ENCODE measurements around the gene PSD2. TPM values are rescaled to one million over a fixed set of nuclear protein-coding genes. Genes with fewer than 3 reads are reported as not detected.

The PSD2 gene
- total RNA-seq, 2 donors from 2014 or later: not detected

GRCh38 chr5:139814191-139814601 lies 18.6 kb downstream of the PSD2 start:
- DNase-seq: no peak
- Mint-ChIP-seq H3K4me1 (ENCODE audit: low read depth) (no peaks in the 10 kb centered on the region), H3K27ac (no peak overlapping the region), H3K4me3 (no peak overlapping the region), H3K36me3 (ENCODE audit: insufficient read depth in 2 of 2) (peaks cover 0 to 3% of the 10 kb centered on the region in 2 donors), H3K27me3 (ENCODE audit: low read depth) (no peaks in the 10 kb centered on the region), H3K9me3 (peaks cover 2% of the 10 kb centered on the region in 2 donors)
- ATAC-seq (replicated peaks in 1 of 2): no peak

GRCh38 chr5:139814704-139815280 lies 19.2 kb downstream of the PSD2 start:
- peaks cover 4% of the 10 kb centered on the region for H3K27me3 Mint-ChIP-seq (ENCODE audit: low read depth)
- DNase-seq: no peak
- H3K27ac Mint-ChIP-seq: no peak overlapping the region
- no peaks in the 10 kb centered on the region for H3K4me1 Mint-ChIP-seq (ENCODE audit: low read depth)
- peaks cover 0 to 3% of the 10 kb centered on the region in 2 donors for H3K36me3 Mint-ChIP-seq (ENCODE audit: insufficient read depth in 2 of 2)
- H3K9me3 Mint-ChIP-seq: peaks cover 2 to 8% of the 10 kb centered on the region in 2 donors
- no peak overlapping the region for H3K4me3 Mint-ChIP-seq
- ATAC-seq (replicated peaks in 1 of 2): no peak

GRCh38 chr5:139816566-139816965 lies 21.0 kb downstream of the PSD2 start:
- H3K27ac Mint-ChIP-seq: no peak overlapping the region

GRCh38 chr5:139817362-139817761 lies 21.8 kb downstream of the PSD2 start:
- Mint-ChIP-seq H3K4me3 (no peak overlapping the region), H3K27me3 (ENCODE audit: low read depth) (peaks cover 6% of the 10 kb centered on the region), H3K9me3 (peaks cover 2 to 8% of the 10 kb centered on the region in 2 donors), H3K36me3 (ENCODE audit: insufficient read depth in 2 of 2) (peaks cover 0 to 3% of the 10 kb centered on the region in 2 donors), H3K4me1 (ENCODE audit: low read depth) (no peaks in the 10 kb centered on the region), H3K27ac (no peak overlapping the region)
- DNase-seq (no peak), ATAC-seq (replicated peaks in 1 of 2) (no peak)

More at GRCh38 chr5:139816566-139816965, 21.0 kb downstream of the PSD2 start:
- no peaks in the 10 kb centered on the region for H3K4me1 Mint-ChIP-seq (ENCODE audit: low read depth)
- H3K27me3 Mint-ChIP-seq (ENCODE audit: low read depth): peaks cover 6% of the 10 kb centered on the region
- H3K4me3 Mint-ChIP-seq: no peak overlapping the region
- no peak for DNase-seq
- peaks cover 2 to 8% of the 10 kb centered on the region in 2 donors for H3K9me3 Mint-ChIP-seq
- no peak for ATAC-seq (replicated peaks in 1 of 2)
- peaks cover 0 to 3% of the 10 kb centered on the region in 2 donors for H3K36me3 Mint-ChIP-seq (ENCODE audit: insufficient read depth in 2 of 2)

- Mint-ChIP-seq H3K36me3 (ENCODE audit: insufficient read depth in 2 of 2) (peaks cover 0 to 3% of the 10 kb centered on the region in 2 donors), H3K4me3 (no peak overlapping the region), H3K4me1 (ENCODE audit: low read depth) (no peaks in the 10 kb centered on the region), H3K27me3 (ENCODE audit: low read depth) (peaks cover 6% of the 10 kb centered on the region), H3K27ac (no peak overlapping the region), H3K9me3 (peaks cover 2 to 8% of the 10 kb centered on the region in 2 donors)
- DNase-seq (no peak), ATAC-seq (replicated peaks in 1 of 2) (no peak)
Observed at GRCh38 chr5:139817970-139818369, 22.4 kb downstream of the PSD2 start.

GRCh38 chr5:139820130-139820529 lies 24.5 kb downstream of the PSD2 start:
- peaks cover 2 to 8% of the 10 kb centered on the region in 2 donors for H3K9me3 Mint-ChIP-seq
- H3K4me1 Mint-ChIP-seq (ENCODE audit: low read depth): no peaks in the 10 kb centered on the region
- H3K36me3 Mint-ChIP-seq (ENCODE audit: insufficient read depth in 2 of 2): peaks cover 0 to 3% of the 10 kb centered on the region in 2 donors
- no peak overlapping the region for H3K4me3 Mint-ChIP-seq
- DNase-seq (no peak), ATAC-seq (replicated peaks in 1 of 2) (no peak)
- no peak overlapping the region for H3K27ac Mint-ChIP-seq
- peaks cover 6% of the 10 kb centered on the region for H3K27me3 Mint-ChIP-seq (ENCODE audit: low read depth)

- DNase-seq (no peak), ATAC-seq (replicated peaks in 1 of 2) (no peak)
- Mint-ChIP-seq H3K36me3 (ENCODE audit: insufficient read depth in 2 of 2) (peaks cover 0 to 3% of the 10 kb centered on the region in 2 donors), H3K27ac (no peak overlapping the region), H3K9me3 (peaks cover 2 to 8% of the 10 kb centered on the region in 2 donors), H3K27me3 (ENCODE audit: low read depth) (peaks cover 6% of the 10 kb centered on the region), H3K4me1 (ENCODE audit: low read depth) (no peaks in the 10 kb centered on the region), H3K4me3 (no peak overlapping the region)
Observed at GRCh38 chr5:139820606-139821005, 25.0 kb downstream of the PSD2 start.

- Mint-ChIP-seq H3K9me3 (peaks cover 2 to 8% of the 10 kb centered on the region in 2 donors), H3K4me3 (no peak overlapping the region), H3K4me1 (ENCODE audit: low read depth) (no peaks in the 10 kb centered on the region), H3K36me3 (ENCODE audit: insufficient read depth in 2 of 2) (peaks cover 0 to 3% of the 10 kb centered on the region in 2 donors), H3K27ac (no peak overlapping the region), H3K27me3 (ENCODE audit: low read depth) (peaks cover 6% of the 10 kb centered on the region)
- ATAC-seq (replicated peaks in 1 of 2) (no peak), DNase-seq (no peak)
Observed at GRCh38 chr5:139821806-139822552, 26.4 kb downstream of the PSD2 start.

- Mint-ChIP-seq H3K4me3 (no peak overlapping the region), H3K27me3 (ENCODE audit: low read depth) (peaks cover 6% of the 10 kb centered on the region), H3K9me3 (peaks cover 2 to 8% of the 10 kb centered on the region in 2 donors), H3K36me3 (ENCODE audit: insufficient read depth in 2 of 2) (peaks cover 0 to 3% of the 10 kb centered on the region in 2 donors), H3K27ac (no peak overlapping the region), H3K4me1 (ENCODE audit: low read depth) (no peaks in the 10 kb centered on the region)
- no peak for ATAC-seq (replicated peaks in 1 of 2)
- no peak for DNase-seq
Observed at GRCh38 chr5:139822553-139823425, 27.2 kb downstream of the PSD2 start.

GRCh38 chr5:139823757-139824355 lies 28.2 kb downstream of the PSD2 start:
- Mint-ChIP-seq H3K27ac (no peak overlapping the region), H3K4me3 (no peak overlapping the region), H3K9me3 (peaks cover under 1 to 7% of the 10 kb centered on the region in 2 donors), H3K36me3 (ENCODE audit: insufficient read depth in 2 of 2) (peaks cover 0 to 1% of the 10 kb centered on the region in 2 donors), H3K27me3 (ENCODE audit: low read depth) (peaks cover 6% of the 10 kb centered on the region), H3K4me1 (ENCODE audit: low read depth) (no peaks in the 10 kb centered on the region)
- DNase-seq (no peak), ATAC-seq (replicated peaks in 1 of 2) (no peak)

- Mint-ChIP-seq H3K27me3 (ENCODE audit: low read depth) (peaks cover 2% of the 10 kb centered on the region), H3K4me1 (ENCODE audit: low read depth) (no peaks in the 10 kb centered on the region), H3K9me3 (no peaks in the 10 kb centered on the region), H3K36me3 (ENCODE audit: insufficient read depth in 2 of 2) (no peaks in the 10 kb centered on the region), H3K4me3 (no peak overlapping the region), H3K27ac (no peak overlapping the region)
- ATAC-seq (replicated peaks in 1 of 2) (no peak), DNase-seq (no peak)
Observed at GRCh38 chr5:139825690-139826089, 30.1 kb downstream of the PSD2 start.

GRCh38 chr5:139828207-139828895 lies 32.7 kb downstream of the PSD2 start:
- no peaks in the 10 kb centered on the region for H3K4me1 Mint-ChIP-seq (ENCODE audit: low read depth)
- no peak overlapping the region for H3K4me3 Mint-ChIP-seq
- ATAC-seq (replicated peaks in 1 of 2) (no peak), DNase-seq (no peak)
- no peaks in the 10 kb centered on the region for H3K36me3 Mint-ChIP-seq (ENCODE audit: insufficient read depth in 2 of 2)
- H3K9me3 Mint-ChIP-seq: no peaks in the 10 kb centered on the region
- H3K27ac Mint-ChIP-seq: no peak overlapping the region
- H3K27me3 Mint-ChIP-seq (ENCODE audit: low read depth): peaks cover 26% of the 10 kb centered on the region
